Measurements from ENCODE around the gene HEATR5B. TPM values are rescaled to one million over a fixed set of nuclear protein-coding genes. Genes with fewer than 3 reads are reported as not detected.

HEATR5B gene
- total and polyA plus RNA-seq, 10 of the 15 experiments (the other 5 are each of a cell fraction or from before 2014, with no cell fraction given), result 4.1 to 34.7 (median 17.7) TPM

DNA sequence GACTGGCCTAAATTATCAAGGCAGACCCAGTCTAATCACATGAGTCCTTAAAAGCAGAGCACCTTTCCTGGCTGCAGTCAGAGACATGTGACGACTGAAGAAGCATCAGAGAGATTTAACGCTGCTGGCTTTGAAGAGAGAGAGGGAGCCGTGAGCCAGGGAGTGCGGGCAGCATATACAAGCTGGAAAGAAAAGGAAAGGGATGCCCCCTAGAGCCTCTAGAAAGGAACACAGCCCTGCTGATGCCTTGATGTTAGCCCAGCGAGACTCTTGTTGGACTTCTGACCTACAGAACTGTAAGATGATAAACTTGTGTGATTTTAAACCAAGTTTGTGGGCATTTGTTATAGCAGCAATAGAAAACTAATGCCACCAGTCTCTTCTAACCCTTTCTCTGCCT lies 58.1 kb downstream of the HEATR5B start:
- no peak overlapping the region for H3K4me3 ChIP-seq
- no peak overlapping the region for H3K9ac ChIP-seq (ENCODE audit: control insufficient read depth, insufficient read depth, low read length)
- H3K79me2 ChIP-seq (ENCODE audit: control insufficient read depth, insufficient read depth, low read length), result no peaks in the 10 kb centered on the region
- no peaks in the 10 kb centered on the region for H3K27me3 ChIP-seq (replicated peaks in 1 of 2; ENCODE audit: control insufficient read depth in 2 of 2, insufficient read depth in 2 of 2, low read length in 1 of 2)
- in situ Hi-C loops (cut with MboI), result no loop called here
- TF ChIP-seq, protein P1, sequence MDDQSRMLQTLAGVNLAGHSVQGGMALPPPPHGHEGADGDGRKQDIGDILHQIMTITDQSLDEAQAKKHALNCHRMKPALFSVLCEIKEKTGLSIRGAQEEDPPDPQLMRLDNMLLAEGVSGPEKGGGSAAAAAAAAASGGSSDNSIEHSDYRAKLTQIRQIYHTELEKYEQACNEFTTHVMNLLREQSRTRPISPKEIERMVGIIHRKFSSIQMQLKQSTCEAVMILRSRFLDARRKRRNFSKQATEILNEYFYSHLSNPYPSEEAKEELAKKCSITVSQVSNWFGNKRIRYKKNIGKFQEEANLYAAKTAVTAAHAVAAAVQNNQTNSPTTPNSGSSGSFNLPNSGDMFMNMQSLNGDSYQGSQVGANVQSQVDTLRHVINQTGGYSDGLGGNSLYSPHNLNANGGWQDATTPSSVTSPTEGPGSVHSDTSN (IDR thresholded peaks at IDR 0.05; ENCODE audit: insufficient replicate concordance, low read depth, low read length), result no peak
- TF ChIP-seq, protein P2, sequence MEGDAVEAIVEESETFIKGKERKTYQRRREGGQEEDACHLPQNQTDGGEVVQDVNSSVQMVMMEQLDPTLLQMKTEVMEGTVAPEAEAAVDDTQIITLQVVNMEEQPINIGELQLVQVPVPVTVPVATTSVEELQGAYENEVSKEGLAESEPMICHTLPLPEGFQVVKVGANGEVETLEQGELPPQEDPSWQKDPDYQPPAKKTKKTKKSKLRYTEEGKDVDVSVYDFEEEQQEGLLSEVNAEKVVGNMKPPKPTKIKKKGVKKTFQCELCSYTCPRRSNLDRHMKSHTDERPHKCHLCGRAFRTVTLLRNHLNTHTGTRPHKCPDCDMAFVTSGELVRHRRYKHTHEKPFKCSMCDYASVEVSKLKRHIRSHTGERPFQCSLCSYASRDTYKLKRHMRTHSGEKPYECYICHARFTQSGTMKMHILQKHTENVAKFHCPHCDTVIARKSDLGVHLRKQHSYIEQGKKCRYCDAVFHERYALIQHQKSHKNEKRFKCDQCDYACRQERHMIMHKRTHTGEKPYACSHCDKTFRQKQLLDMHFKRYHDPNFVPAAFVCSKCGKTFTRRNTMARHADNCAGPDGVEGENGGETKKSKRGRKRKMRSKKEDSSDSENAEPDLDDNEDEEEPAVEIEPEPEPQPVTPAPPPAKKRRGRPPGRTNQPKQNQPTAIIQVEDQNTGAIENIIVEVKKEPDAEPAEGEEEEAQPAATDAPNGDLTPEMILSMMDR (IDR thresholded peaks at IDR 0.05 in 2 of 3, conservative IDR thresholded peaks at IDR 0.05 in 1 of 3; ENCODE audit: control insufficient read depth in 2 of 3, extremely low read depth in 1 of 3, insufficient read depth in 1 of 3, low read depth in 3 of 3, low read length in 3 of 3), result peak in 2 of 3 experiments; percentile 16 to 26; a peak in 2 of 6 replicates
- TF ChIP-seq RAD21 (IDR thresholded peaks at IDR 0.05; ENCODE audit: insufficient read depth, low read depth, low read length), result peak; percentile 26; the same call in 1 of the 2 replicates
- ChIA-PET SMC1A (ENCODE audit: uncharacterized antibody, unreplicated experiment) (no interaction called here), POLR2A (no interaction called here), CTCF (interaction anchor here (0.9 kb wide), 1 partner anchor 246 kb away, joined by 3 read pairs; no protein-coding TSS in a partner anchor), RAD21 (ENCODE audit: unreplicated experiment) (no interaction called here)
- H3K4me1 ChIP-seq (ENCODE audit: control insufficient read depth, insufficient read depth, low read length), result no peaks in the 10 kb centered on the region
- FAIRE-seq, result no peak
- peaks cover 2 to 22% of the 10 kb centered on the region in 2 experiments; a peak in 3 of 4 replicates for H3K36me3 ChIP-seq (ENCODE audit: control insufficient read depth in 2 of 2, insufficient read depth in 2 of 2, low read length in 1 of 2)
- no peak for DNase-seq (ENCODE audit: low read depth, low spot score)
- WGBS (ENCODE audit: insufficient coverage, insufficient replicate concordance, low lambda C conversion rate, missing lambda C conversion rate), result 95% methylated on average over 5 of the region's 5 CpGs
- no peaks in the 10 kb centered on the region for H4K20me1 ChIP-seq (ENCODE audit: control insufficient read depth, insufficient read depth)
- H2AFZ ChIP-seq (ENCODE audit: control insufficient read depth, low read depth, low read length), result no peak overlapping the region
- H3K9me3 ChIP-seq (replicated peaks; ENCODE audit: control insufficient read depth, insufficient read depth, low read length), result no peaks in the 10 kb centered on the region
- no peak overlapping the region for H3K4me2 ChIP-seq (ENCODE audit: control insufficient read depth, insufficient read depth)
- peak; percentile 54 for ATAC-seq
- no peak overlapping the region for H3K27ac ChIP-seq (ENCODE audit: control insufficient read depth, insufficient read depth)
- no TSS peak for BruUV-seq (replicated peaks)
- intact Hi-C loops (cut with micrococcal nuclease; ENCODE audit: unreplicated experiment), result no loop called here

Measured in GM12878 (cell line).